ENCODE measurements around the gene AGRN. TPM values are rescaled to one million over a fixed set of nuclear protein-coding genes. Genes with fewer than 3 reads are reported as not detected.

AGRN gene
- total RNA-seq, 6 experiments from 2014 or later, result 131 to 164 (median 140) TPM

GRCh38 chr1:978069-978834 lies 41.7 kb upstream of the AGRN start:
- TF ChIP-seq CTCF (IDR thresholded peaks at IDR 0.05), result no peak
- DNase-seq, result no peak
- no peaks in the 10 kb centered on the region for H3K36me3 Mint-ChIP-seq (ENCODE audit: low read depth)
- H3K4me1 Mint-ChIP-seq (ENCODE audit: low read depth), result no peaks in the 10 kb centered on the region
- no peak overlapping the region; the same call in 1 of the 2 replicates for H3K4me3 Mint-ChIP-seq
- H3K9me3 Mint-ChIP-seq, result 0 out of 2 replicates have a peak, but pooled peaks cover 3% of the 10 kb centered on the region
- H3K27me3 Mint-ChIP-seq (ENCODE audit: insufficient read depth), result peaks cover 8% of the 10 kb centered on the region
- H3K27ac Mint-ChIP-seq, result no peak overlapping the region

GRCh38 chr1:978835-979743 lies 40.8 kb upstream of the AGRN start:
- TF ChIP-seq CTCF (IDR thresholded peaks at IDR 0.05), result no peak
- Mint-ChIP-seq H3K27ac (no peak overlapping the region), H3K4me1 (ENCODE audit: low read depth) (no peaks in the 10 kb centered on the region), H3K36me3 (ENCODE audit: low read depth) (no peaks in the 10 kb centered on the region), H3K4me3 (no peak overlapping the region), H3K9me3 (0 out of 2 replicates have a peak, but pooled peaks cover 3% of the 10 kb centered on the region), H3K27me3 (ENCODE audit: insufficient read depth) (peaks cover 13% of the 10 kb centered on the region)
- DNase-seq, result no peak

GRCh38 chr1:979744-980072 lies 40.2 kb upstream of the AGRN start:
- no peak for DNase-seq
- no peaks in the 10 kb centered on the region for H3K4me1 Mint-ChIP-seq (ENCODE audit: low read depth)
- H3K36me3 Mint-ChIP-seq (ENCODE audit: low read depth), result no peaks in the 10 kb centered on the region
- H3K4me3 Mint-ChIP-seq, result no peak overlapping the region
- no peak for TF ChIP-seq CTCF (IDR thresholded peaks at IDR 0.05)
- peaks cover 13% of the 10 kb centered on the region for H3K27me3 Mint-ChIP-seq (ENCODE audit: insufficient read depth)
- H3K9me3 Mint-ChIP-seq, result 0 out of 2 replicates have a peak, but pooled peaks cover 3% of the 10 kb centered on the region
- H3K27ac Mint-ChIP-seq, result no peak overlapping the region

GRCh38 chr1:980137-980571 lies 39.8 kb upstream of the AGRN start:
- DNase-seq, result no peak
- no peak overlapping the region for H3K27ac Mint-ChIP-seq
- TF ChIP-seq CTCF (IDR thresholded peaks at IDR 0.05), result no peak
- H3K27me3 Mint-ChIP-seq (ENCODE audit: insufficient read depth), result peaks cover 13% of the 10 kb centered on the region
- H3K36me3 Mint-ChIP-seq (ENCODE audit: low read depth), result no peaks in the 10 kb centered on the region
- H3K4me3 Mint-ChIP-seq, result no peak overlapping the region
- 0 out of 2 replicates have a peak, but pooled peaks cover 3% of the 10 kb centered on the region for H3K9me3 Mint-ChIP-seq
- no peaks in the 10 kb centered on the region for H3K4me1 Mint-ChIP-seq (ENCODE audit: low read depth)

- no peak for DNase-seq
- TF ChIP-seq CTCF (IDR thresholded peaks at IDR 0.05), result no peak
Measured at GRCh38 chr1:980602-981395, 39.1 kb upstream of the AGRN start.

More at GRCh38 chr1:980602-981395, 39.1 kb upstream of the AGRN start:
- peaks cover 13% of the 10 kb centered on the region for H3K27me3 Mint-ChIP-seq (ENCODE audit: insufficient read depth)
- H3K27ac Mint-ChIP-seq, result no peak overlapping the region
- no peaks in the 10 kb centered on the region for H3K4me1 Mint-ChIP-seq (ENCODE audit: low read depth)
- H3K9me3 Mint-ChIP-seq, result 0 out of 2 replicates have a peak, but pooled peaks cover 3% of the 10 kb centered on the region
- H3K4me3 Mint-ChIP-seq, result no peak overlapping the region
- H3K36me3 Mint-ChIP-seq (ENCODE audit: low read depth), result no peaks in the 10 kb centered on the region

All from HFFc6 (cell line).